ENCODE measurements around the gene C19orf73.
A peak's percentile ranks its signal among the peaks of the same experiment; 100 is the strongest.
"Not testable (repeated sequence)": the region's sequence is repeated elsewhere in the genome, so short reads cannot be mapped to it uniquely, and the experiment has no call there.

The C19orf73 gene

DNA sequence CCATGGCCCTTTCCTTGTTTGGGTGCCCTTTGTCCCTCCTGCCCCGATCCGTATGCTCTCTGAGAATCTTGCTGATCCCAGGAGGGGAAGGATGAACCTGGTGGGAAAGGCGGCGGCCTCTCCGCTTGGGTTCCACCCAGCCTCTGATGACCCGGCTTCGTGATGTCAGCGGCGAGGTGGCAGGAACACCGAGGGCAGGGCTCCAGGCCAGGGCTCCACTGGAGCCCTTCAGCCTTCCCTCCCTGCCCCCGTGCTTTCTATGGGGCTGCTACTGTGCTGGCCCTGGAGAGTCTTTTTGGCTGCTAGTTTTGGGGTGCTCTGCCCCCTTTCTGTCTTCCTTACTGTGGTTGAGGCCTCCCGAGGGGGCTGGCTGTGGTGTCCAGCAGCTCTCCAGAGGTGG is 16.6 kb downstream of the C19orf73 start:
- DNase-seq (ENCODE audit: low read depth in 3 of 3): no peak

DNA sequence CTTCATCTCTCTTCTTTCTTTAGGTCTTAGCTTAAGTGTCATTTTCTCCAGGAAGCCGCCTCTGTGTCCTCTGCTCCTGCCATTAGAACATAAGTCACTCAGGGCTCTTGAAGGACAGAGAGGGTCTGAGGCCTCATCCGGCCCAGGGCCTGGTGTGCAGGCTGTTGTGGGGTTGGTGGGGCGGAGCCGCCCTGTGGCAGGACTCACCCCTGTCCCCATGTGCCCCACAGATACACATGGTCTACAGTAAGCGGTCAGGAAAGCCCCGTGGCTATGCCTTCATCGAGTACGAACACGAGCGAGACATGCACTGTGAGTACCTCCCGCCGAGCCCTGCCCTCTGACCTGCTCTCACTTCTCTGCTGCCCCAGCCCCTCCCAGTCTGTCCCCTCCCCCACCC is 17.8 kb downstream of the C19orf73 start:
- no peak for DNase-seq (ENCODE audit: low read depth in 3 of 3)

DNA sequence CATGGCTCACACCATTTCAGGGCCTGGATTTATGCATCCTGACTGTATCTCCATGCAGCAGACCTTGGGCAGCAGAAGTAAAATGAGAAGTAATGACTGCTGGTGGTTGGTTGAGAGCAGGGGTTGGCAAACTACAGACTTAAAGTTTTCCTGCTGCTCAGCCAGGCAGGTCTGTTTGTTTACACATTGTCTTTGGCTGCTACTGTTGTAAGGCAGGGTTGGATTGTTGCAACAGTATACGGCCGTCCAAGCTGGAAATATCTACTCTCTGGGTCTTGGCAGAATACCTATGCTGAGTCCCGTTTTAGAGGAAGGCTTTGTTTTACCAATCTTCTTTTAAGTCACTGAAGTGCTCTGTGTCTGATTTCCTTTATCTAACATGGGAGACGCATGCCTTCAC is 20.1 kb downstream of the C19orf73 start:
- no peak for DNase-seq (ENCODE audit: low read depth in 3 of 3)

DNA sequence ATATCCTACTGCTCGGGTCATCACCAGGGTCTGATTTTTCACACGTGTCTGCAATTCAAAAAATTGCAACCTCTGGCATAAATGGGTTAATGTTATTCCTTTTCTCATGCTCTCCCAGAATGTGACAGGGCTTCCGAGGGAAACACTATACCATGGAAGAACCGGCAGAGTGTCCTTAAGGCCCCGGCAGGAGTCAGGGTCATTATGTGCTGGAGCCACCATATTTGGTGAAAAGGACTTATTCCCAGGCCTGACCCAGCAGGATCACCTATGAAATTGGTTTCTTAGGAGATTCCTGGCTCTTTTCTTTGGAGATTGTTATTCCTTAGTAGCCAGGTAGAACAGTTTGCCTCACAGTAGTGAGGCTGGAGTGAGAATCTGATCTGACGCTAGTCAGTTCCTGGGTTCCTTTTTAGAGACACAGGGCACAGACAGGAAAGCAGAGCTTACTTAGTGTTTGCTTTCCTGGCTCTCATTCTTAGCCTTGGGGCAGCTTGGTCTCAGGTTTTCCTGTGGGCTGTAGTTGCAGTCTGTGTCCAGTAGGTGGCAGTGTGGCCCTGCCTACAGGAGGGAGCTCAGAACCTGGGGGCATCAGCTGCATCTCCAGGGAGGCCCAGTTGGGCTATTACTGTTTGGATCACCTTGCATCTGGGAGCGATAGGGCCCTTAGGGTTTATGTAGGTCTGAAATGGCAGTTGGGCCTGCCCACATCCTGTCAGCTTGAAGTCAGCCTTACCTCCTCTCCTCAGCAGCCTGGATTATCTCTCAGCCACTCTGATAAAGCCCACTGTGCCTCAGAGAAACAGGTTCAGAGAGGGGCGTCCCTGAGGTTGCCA is 21.3 kb downstream of the C19orf73 start:
- DNase-seq (ENCODE audit: low read depth in 3 of 3): peak; percentile 46 to 56 (median 52)

DNA sequence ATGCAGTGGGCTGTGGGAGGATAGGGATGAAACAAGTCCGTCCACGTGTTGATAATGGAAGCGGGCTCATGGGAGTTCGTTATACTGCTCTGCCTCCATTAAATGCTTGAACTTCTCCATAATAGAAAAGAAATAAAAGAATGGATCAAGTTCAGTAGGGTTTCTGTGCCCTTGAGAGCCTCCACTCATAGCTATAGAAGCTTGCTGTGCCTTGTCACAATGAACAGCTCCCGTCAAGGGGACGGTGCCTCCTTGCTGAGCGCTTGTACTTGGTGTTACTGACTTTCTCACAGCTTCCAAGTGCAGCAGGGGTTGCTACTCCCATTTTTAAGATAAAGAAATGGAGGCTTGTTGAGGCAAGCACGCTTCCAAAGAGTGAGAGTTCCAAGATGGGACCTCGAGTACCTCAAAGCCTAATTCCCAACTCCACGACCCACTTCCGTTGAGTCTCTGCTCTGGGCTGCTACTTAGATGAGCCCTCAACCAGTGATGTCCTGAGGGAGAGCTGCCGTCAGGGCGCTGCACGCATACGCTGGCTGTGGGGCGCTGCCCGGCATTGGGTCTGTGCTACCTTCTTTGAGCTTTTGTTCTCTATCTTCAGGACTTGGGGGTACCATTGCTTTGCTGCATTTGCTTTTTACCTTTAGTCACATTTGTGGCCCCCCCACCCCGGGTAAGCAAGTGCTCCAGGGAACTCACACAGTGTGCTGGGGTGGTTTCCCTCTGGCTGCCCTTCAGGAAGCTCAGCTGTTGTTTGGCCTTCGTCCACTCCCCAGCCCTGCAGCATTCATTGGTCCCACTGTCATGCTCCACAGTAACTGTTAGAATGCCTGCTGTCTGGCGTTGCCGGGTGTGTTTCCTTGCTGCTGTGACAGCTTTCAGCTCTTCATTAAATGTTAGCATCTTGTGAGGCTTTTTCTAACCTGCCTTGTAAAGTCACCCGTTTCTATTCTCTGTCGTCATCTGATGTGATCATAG is 24.1 kb downstream of the C19orf73 start:
- DNase-seq (ENCODE audit: low read depth in 3 of 3): no peak

DNA sequence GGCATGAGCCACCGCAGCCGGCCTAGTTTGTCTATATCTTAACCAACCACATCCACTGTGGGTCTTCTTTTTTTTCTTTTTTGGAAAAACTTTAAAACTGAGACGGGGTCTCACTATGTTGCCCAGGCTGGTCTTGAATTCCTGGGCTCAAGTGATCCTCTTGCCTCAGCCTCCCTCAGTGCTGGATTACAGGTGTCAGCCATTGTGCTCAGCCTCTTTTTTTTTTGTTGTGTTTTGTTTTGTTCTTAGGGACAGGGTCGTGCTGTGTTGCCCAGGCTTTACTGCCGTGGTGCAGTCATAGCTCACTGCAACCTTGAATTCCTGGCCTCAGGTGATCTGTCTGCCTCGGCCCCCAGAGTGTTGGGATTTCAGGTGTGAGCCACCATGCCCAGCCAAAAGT is 26.3 kb downstream of the C19orf73 start:
- DNase-seq (ENCODE audit: low read depth in 3 of 3): no peak

DNA sequence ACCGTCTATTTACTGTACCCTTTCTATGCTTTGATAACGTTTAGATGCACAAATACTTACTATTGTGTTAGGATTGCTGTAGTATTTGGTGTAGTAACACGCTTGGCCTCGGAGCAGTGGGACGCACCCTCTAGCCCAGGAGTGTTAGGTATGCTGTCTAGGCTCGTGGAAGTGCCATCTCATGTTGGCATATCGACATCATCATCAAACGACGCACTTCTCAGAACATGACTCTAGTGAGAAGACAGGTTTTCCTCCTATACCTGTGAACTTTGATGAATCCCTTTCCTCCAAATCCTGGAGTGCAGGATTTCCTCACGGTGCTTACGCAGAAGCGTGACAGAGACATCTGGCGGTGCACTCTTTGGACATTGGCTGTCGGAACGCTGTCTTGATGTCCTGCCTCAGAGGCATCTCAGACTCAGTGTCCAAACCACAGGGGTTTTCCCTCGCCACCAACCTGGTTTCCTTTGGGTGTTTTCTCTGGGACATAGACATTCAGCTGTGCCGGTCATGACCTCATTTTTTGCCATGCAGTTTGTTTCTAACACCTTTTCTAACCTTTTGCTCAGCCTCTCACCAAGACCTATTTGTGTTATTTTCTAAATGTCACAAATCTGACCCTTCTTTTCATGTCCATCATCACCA is 27.4 kb downstream of the C19orf73 start:
- DNase-seq (ENCODE audit: low read depth in 3 of 3): no peak

DNA sequence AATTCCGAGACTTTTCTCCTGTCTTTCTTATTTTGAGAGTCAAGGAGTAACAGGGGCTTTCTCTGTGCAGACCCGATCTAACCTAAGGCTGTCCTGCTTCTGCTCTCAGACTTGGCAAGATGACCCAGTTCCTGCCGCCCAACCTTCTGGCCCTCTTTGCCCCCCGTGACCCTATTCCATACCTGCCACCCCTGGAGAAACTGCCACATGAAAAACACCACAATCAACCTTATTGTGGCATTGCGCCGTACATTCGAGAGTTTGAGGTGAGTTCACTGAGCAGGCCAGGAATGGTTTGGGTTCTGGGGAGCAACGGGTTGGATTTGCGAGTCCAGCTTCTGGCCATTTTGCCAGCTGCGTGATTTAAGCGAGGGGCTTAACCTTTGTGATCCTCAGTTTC is 32.6 kb downstream of the C19orf73 start:
- DNase-seq (ENCODE audit: low read depth in 3 of 3): no peak

DNA sequence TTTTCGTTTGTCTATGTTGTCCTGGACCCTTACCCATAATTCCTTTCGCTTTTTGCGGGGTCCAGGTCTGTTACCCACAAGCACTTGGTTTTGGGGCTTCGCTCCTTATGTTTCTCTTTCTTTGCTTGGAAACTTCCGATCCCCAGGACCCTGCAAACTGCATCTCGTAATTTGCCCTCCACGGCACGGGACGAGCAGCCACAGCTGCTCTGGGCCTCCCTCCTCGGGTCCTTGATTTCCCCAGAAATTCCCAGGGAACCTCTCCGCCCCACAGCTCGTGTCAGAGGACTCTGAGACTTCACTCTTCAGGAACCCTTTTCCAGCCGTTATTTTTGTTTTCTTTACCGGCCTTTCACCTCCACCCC is 33.1 kb downstream of the C19orf73 start:
- DNase-seq (ENCODE audit: low read depth in 3 of 3): no peak

DNA sequence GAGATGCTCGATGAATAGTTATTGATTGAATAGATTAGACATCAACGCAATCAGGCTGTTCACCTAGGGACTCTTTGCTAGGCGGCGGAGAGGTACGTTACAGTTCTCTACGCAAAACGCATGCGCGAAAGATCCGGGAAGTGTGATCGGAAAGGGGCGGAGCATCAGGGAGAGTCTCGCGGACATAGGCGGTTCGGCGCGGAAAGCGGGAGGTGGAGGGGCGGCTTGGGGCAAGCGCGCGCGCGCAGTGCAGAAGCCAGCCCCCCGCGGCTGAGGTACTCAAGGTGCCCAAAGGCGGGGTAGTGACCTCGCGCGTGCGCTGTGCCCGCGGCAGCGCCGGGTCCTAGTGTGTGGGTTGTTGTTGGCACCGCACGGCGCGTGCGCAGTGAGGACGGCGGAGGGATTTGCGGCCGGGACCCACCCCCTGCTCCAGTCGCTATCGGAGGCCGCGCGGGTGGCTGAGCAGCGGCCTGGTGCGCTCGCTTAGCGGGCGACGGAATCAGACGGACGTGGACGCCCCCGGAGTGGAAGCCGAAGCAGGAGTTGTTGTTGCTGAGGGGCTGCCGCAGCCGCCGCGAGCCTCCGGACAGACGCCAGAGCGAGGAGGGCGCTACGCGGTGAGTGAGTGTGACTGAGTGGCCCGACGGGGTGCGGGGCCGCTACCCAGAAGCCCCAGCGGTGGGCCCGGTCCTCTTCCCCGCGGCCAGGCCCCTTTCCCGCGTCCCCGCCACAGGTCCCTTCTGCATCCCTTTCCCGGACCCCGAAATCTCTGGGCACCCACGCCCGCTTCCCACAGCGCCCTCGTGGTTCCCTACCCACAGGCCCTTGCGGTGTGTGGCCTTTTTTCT is 33.7 kb downstream of the C19orf73 start, which contains the start of gene SNRNP70:
Gene SNRNP70 (plus strand): TSS at position 432 of the 848 bp plus-strand sequence. CDS start 964 bp downstream, outside the sequence.
- DNase-seq (ENCODE audit: low read depth in 3 of 3): peak; percentile 97 to 99 (median 98)

DNA sequence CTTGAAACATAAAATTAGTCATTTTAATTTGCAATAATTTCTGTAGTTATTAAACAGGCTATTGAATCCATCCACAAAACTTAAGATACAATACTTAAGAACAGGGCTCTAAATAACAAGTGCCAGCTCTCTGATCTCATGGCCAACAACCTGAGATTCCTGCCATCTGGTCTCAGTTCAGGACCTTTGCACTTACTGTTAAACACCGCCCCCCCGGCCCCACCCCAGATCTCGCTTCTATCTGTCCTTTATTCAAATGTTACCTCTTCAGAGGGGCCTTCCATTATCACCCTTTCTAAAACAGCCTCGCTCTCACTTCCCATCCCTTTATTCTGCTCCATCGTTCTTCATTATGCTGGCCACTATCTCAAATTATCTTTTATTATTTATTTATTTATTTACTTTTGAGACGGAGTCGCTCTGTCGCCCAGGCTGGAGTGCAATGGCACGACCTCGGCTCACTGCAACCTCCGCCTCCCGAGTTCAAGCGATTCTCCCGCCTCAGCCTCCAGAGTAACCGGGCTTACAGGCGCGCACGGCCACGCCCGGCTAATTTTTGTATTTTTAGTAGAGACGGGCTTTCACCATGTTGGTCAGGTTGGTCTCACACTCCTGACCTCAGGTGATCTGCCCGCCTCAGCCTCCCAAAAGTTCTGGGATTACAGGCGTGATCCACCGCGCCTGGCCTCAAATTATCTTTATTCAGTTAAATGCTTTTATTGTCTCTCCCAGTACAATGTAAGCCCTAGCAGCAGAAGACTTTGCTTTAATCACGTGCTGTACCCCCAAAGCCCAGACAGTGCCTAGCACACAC is 34.5 kb downstream of the C19orf73 start:
- no peak for DNase-seq (ENCODE audit: low read depth in 3 of 3)

DNA sequence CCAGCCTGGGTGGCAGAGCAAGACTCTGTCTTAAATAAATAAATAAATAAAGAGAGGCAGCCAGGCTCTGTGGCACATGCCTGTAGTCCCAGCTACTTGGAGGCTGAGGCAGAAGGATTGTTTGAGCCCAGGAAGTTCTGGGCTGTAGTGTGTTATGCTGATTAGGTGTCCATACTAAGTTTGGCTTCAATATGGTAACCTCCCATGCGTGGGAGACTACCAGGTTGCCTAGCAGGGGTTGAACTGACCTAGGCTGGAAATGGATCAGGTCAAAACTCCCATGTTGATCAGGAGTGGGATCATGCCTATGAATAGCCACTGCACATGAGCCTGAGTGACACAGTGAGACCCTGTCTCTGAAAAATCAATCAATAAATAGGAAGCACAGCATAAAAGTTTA is 37.7 kb downstream of the C19orf73 start:
- DNase-seq (ENCODE audit: low read depth in 3 of 3): no peak

DNA sequence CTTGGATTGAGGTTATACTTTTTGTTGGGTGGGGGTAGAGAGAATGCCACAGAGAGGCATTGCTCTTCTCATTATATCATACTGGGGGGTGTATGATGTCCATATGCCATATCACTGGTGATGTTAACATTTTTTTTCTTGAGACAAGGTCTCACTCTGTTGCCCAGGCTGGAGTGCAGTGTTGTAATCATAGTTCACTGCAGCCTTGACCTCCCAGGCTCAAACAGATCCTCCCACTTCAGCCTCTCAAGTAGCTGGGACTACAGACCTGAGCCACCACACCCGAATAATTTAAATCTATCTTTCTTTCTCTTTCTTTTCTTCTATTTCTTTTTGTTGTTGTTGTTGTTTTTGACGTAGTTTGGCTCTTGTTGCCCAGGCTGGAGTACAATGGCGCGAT is 38.6 kb downstream of the C19orf73 start:
- DNase-seq (ENCODE audit: low read depth in 3 of 3): no peak

DNA sequence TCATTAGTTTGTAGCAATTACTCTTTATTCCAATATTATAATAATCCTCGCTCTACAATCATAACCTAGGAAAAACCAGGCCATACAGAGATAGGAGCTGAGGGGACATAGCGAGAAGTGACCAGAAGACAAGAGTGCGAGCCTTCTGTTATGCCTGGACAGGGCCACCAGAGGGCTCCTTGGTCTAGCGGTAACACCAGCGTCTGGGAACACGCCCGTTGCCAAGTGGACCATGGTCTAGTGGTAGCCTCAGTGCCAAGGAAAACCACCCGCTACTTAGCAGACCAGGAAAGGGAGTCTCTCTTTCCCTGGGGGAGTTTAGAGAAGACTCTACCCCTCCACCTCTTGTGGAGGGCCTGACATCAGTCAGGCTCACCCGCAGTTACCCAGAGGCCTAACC is 44.1 kb downstream of the C19orf73 start:
- DNase-seq (ENCODE audit: low read depth in 3 of 3): not testable (repeated sequence)

DNA sequence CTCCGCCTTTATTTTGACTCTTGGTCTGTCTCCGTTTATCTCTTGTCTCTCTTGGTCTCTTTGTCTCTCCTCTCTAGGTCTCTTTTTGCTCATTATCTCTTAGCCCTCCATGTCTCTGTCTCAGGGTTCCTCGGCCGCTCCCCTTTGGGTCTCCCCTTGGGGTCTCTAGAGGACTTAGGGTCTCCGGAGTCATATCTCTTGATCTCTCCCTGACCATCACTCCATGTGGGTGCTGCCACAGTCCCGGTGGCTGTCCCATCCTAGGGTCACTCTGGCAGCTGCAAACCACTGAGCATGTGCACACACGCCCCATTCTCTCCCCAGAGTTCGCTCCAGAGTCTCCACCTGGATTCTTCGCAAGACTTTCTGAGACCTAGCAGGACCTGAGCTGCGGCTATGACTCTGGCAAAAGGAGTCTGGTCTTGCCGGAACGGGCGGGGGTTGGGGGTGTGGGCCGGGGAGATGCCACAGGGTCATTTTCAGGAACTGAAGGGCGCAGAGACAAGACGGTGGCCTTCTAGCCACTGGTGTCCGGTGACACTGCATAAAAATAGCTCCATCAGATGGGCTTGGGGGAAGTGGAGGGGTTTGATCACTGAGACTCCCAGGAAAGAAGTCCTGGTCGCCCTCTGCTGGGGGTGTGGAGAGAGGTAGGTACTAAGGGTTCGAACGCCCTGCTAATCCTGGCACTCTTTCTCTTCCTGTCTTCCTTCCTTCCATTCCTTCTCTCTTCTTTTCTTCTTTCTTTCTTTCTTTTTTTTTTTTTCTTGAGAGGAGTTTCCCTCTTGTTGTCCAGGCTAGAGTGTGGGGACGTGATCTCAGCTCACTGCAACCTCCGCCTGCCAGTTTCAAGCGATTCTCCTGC is 45.2 kb downstream of the C19orf73 start:
- DNase-seq (ENCODE audit: low read depth in 3 of 3): no peak

DNA sequence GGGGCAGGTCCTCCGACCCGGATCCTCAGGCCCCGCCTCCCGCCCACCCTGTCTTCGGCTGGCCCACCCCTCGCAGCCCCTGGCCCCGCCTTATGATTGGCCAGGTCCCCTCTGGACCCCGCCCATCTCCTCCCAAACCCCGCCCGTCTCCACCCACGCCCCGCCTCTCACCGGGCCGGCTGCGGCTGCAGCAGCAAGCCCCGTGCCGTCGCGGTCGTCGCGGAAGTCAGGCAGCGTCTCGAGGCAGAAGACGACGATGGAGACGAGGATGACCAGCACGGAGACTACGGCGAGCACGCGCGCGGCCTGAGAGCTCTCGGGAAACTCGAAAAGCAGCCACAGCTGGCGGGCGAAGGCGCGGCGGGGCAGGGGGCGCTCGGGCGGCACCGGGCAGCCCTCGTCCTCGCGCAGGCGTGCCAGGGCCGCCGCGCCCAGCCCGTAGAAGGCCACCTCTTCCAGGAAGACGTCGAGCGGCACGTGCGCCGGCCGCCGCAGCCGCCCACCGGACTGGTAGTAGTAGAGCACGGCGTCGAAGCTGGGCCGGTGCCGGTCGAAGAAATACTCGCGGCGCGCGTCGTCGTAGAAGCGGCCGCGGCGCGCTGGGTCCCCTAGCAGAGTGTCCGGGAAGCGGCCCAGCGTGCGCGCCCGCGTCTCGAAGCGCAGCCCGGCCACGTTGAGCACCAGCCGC is 46.9 kb downstream of the C19orf73 start:
- peak in 2 of 3 experiments; percentile 15 to 27 for DNase-seq (ENCODE audit: low read depth in 3 of 3)

DNA sequence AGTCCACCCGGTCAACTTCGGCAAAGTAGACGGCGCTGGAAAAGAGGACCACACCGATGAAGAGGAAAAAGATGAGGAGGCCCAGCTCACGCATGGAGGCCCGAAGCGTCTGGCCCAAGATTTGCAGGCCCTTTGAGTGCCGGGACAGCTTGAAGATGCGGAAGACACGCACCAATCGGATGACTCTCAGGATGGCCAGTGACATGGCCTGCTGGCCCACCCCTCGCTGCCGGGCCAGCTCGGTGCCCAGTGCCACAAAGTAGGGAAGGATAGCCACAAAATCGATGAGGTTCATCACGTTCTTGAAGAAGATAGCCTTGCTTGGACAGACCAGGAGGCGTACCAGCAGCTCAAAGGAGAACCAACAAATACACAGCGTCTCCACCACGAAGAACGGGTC is 48.5 kb downstream of the C19orf73 start:
- DNase-seq (ENCODE audit: low read depth in 3 of 3): no peak

DNA sequence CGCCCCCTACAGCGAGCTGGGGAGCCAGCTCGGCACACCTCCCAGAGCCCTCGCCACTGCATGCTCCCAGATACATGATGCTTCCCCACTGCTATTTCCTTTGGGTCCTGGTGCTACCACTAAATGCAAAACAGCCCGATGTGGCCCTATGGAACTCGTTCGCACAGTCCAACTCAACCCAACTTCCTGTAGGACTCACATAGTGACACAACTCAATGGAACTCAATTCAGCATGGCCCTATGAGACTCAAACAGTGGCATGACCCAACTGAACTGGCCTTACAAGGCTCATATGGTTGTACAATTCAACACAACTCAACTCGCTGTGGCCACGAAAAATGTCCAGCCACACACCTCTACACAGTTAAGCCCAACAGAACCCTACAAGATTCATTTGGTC is 49.9 kb downstream of the C19orf73 start:
- DNase-seq (ENCODE audit: low read depth in 3 of 3): no peak
